UCSD-AML1 (cell line): ENCODE measurements around the gene PAOX.
"Not testable (repeated sequence)": the region's sequence is repeated elsewhere in the genome, so short reads cannot be mapped to it uniquely, and the experiment has no call there.

ENCODE experiments used
- DNase-seq: peaks from one replicate; lab custom pipeline; 2025; ENCODE audit not compliant: unreplicated experiment; lab: John Stamatoyannopoulos, UW

PAOX gene

GRCh38 chr10:133385214-133385613 lies 6.2 kb downstream of the PAOX start:
- DNase-seq: no peak

DNA sequence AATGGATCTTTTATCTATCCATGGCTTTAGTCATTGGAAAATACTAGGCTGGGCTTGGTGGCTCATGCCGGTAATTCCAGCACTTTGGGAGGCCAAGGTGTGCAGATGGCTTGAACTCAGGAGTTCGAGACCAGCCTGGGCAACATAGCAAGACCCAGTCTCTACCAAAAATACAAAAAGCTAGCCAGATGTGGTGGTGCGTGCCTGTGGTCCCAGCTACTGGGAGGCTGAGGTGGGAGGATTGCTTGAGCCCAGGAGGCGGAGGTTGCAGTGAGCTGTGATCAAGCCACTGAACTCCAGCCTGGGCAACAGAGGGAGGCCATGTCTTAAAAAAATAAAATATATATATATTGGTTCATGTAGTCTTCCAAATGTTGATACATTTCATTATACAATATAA lies 7.9 kb downstream of the PAOX start:
- DNase-seq: not testable (repeated sequence)

DNA sequence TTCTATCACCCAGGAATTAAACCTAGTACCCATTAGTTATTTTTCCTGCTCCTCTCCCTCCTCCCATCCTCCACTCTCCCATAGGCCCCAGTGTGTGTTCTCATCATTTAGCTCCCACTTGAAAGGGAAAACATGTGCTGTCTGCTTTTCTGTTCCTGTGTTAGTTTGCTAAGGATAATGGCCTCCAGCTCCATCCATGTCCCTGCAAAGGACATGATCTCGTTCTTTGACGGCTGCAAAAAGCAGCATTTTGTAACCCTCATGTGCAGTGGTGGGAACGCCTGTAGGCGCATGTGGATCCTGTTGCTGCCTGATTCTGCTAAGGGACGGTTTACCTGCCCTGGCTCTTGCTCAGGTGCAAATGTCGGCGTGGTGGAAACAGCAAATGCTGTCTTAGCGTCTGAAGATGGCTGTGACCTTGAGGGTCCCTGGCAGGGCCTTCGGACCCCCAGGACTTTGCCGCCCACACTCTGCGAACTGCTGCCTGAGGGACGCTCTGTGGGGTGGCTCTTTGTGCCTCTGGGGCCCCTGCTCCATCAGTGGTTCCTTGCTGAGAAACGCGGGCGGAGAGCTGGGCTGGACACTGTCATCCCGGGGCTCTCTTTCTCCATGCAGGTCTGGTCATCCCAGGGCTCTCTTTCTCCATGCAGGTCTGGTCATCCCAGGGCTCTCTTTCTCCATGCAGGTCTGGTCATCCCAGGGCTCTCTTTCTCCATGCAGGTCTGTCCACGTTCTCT lies 9.3 kb downstream of the PAOX start:
- DNase-seq: no peak

- no peak for DNase-seq
Observed at GRCh38 chr10:133388973-133389818, 10.1 kb downstream of the PAOX start.

DNA sequence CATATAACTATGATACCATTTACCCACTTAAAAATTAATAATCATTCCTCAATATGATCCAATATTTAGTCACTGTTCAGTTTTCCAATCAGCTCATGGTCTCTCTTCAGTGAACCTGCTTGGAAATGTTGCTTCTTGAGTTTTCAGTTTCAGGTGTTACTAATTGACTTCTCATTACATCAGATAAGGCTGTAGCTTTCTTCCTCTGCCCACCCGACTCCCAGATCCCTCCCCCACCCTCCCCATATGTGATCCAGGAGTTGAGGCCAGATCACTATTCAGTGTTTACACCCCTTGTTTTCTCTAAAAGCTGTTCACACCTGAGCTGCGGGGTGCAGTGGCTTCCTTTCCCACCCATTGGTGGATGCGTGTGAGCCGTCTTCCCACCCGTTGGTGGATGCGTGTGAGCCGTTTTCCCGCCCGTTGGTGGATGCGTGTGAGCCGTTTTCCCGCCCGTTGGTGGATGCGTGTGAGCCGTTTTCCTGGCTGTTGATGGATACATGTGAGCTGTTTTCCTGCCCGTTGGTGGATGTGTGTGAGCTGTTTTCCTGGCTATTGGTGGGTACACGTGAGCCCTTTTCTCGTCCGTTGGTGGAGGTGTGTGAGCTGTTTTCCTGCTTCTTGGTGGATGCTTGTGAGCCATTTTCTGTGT lies 11.7 kb downstream of the PAOX start:
- no peak for DNase-seq

DNA sequence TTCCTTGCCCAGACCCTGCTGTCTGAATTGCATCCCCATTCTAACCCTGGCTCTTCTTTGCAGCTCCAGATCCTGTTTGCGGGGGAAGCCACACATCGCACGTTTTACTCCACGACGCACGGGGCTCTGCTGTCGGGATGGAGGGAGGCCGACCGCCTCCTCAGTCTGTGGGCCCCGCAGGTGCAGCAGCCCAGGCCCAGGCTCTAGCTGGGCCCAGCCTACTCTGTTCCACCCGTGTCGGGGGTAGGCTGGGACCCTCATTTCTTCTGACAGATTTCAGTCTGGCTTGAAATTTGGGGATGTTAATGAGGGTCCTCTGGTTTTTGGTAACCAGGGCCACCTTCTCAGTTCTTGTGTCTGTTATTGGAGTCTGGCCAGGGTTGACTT lies 12.2 kb downstream of the PAOX start:
- no peak for DNase-seq

GRCh38 chr10:133391761-133392518 lies 12.9 kb downstream of the PAOX start:
- DNase-seq: no peak

DNA sequence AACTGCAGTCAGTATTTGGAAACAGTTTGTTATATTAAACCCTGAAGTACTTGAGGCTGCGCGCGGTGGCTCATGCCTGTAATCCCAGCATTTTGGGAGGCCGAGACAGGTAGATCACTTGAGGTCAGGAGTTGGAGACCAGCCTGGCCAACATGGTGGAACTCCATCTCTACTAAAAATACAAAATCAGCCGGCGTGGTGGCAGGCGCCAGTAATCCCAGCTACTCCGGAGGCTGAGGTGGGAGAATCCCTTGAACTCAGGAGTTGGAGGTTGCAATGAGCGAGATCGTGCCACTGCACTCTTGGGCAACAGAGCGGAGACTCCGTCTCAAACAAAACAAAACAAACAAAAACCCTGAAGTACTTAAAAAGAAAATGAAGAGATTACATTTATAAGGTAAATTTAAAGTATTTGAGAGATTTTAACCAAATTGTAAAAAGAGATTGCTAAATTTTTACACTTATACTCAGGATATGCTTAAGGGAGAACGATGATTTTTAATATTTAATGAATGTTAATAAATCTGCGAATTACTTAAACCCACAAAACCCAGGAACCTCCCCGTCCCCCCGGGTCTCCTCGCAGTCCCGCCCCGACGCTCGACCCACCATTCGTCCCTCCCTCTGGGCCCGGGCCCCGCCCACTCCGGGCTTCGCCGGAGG lies 14.5 kb downstream of the PAOX start:
- no peak for DNase-seq

GRCh38 chr10:133394064-133394663 lies 15.1 kb downstream of the PAOX start, which contains the start of gene MTG1:
TSS of gene MTG1 (plus strand) at chr10:133394157. CDS start at chr10:133394221, 64 bp downstream.
- peak; percentile 98 for DNase-seq

GRCh38 chr10:133394801-133395221 lies 15.7 kb downstream of the PAOX start:
- no peak for DNase-seq

DNA sequence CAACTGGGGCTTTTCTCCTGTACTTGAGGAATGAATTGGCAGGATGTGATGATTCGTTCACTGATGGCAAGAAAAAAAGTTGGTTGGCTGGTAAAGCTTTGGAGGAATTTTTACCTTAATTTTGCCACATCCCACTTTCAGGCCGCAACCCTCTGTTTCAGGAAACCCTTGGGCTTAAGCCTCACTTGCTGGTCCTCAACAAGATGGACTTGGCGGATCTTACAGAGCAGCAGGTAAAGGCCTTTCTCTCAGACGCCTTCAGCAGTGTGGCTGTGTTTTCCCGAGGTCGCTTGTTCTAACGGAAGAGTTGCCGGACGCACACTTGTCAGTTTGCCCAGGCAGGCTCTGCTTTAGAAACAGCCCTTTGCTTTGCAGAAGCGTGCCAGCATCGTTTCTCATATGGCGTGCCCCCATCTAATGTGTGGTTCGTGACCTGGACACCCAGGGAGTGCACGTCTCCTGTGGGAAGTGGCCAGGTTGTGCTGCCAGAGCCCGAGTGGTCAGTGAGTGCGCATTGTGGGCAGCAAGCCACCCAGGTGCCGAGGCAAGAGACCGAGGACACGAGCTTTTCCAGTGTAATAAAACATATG lies 17.1 kb downstream of the PAOX start:
- DNase-seq: no peak

DNA sequence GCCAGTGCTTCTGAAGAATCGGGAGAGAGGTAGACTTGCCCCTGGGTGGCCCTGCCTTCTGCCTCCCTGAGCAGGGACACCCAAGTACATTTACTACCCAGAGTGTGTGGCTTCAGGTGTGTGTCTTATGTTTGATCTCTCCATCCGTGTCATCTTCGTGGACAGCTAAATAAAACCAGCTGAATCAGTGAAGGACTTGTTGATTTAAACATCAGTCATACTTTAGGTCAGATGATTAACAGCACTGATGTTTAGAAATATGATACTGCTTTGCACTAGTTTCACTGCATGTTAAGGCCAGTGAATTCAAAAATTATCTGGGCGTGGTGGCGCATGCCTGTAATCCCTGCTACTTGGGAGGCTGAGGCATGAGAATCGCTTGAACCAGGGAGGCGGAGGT lies 18.9 kb downstream of the PAOX start:
- DNase-seq: no peak

DNA sequence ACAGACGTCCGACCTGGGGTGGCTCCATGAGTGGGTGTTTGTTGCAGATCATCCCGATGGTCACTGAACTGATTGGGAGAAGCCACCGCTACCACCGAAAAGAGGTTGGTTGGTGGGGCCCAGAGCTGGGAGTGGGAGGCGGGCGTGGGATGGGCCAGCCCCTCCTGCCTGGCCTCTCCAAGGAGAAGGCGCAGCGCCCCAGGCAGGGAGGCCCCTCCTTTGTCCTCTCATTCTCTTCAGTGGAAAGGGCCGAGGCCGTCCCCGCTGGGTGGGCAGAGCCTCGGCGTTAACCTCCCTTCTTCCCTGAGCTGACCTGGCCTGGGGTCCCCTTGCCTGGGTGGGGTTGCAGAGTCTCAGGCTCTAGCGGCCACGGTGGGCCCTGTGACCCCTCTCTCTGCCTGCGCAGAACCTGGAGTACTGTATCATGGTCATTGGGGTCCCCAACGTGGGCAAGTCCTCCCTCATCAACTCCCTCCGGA lies 20.1 kb downstream of the PAOX start:
- DNase-seq: no peak

DNA sequence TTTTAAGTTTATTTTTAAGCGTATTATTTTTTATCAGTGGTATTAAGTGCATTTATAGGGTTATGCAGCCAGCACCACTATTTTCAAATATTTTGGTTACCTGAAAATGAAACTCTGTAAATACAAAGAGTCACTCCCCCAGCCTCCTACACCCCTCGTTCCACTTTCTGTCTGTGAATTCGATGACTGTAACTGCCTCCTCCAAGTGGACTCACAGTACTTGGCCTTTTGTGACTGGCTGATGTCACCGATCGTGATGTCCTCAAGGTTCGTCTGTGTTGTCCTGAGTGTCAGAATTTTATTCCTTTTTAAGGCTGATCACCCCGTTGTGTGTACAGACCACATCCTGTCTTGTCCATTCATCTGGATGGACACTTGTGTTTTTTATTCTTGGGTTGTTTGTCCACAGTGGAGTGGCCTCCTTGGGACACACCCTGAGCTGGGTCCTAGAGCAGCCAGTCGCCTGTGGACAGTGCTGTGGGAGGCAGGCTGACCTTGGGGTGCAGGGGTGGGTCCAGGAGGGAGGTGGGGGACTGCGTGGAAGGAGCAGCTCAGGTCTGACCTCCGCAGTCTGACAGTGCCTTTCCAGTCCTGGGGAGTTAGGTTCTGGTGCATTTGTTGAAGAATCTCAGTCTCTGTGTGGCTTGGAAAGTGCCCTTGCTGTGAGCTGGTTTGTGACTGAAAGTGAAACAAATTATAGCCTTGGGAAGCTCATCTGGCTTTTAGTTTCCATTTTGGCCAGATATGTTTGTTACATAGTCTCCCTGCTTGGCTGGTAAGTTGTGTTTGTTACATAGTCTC lies 21.8 kb downstream of the PAOX start:
- no peak for DNase-seq

DNA sequence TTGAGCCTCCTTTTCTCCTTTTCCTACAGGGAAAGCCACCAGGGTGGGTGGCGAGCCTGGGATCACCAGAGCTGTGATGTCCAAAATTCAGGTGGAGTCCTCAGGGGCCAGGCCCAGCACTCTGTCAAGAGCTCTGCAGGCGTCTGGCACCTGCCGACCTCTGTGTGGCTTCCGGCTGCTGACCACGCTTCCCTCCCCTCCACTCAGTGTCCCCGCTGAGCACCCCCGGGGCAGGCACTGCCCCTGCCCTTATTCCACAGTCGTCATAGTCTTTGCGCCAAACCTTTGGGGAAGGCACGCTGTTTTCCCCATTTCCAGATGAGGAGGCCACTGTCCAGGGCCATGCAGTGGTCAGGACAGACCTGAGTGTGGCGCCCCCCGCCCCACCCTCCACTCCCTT lies 22.4 kb downstream of the PAOX start:
- no peak for DNase-seq

DNA sequence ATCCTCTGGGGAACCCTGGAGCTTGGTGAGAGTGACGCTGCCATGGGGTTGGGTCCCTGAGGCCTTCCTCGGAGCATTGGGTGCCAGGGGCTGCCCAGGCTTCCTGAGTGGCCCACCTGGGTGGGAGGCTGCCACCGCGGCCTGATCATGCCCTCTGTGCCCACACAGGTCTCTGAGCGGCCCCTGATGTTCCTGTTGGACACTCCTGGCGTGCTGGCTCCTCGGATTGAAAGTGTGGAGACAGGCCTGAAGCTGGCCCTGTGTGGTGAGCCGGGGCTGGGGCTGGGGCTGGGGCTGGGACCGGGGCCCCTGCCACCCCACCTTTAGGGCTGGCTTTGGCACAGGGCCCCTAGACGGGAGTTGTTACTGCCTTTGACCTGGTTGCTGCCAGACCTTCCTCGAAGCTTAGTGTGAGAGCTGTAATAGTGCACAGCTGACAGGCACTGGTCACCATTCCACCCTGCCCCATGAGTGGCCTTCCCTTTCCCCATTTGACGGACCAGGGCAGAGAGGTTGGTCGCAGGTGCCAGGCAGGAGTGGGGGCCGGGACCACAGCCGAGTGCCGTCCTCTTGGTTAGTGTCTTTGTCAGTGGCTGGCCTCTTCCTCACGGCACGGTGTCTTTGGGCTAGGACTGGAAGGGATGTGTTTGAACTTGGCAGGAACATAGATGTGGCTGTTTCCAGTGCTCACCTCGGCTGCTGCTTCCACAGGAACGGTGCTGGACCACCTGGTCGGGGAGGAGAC lies 23.1 kb downstream of the PAOX start:
- DNase-seq: no peak

GRCh38 chr10:133403359-133403758 lies 24.3 kb downstream of the PAOX start:
- no peak for DNase-seq

DNA sequence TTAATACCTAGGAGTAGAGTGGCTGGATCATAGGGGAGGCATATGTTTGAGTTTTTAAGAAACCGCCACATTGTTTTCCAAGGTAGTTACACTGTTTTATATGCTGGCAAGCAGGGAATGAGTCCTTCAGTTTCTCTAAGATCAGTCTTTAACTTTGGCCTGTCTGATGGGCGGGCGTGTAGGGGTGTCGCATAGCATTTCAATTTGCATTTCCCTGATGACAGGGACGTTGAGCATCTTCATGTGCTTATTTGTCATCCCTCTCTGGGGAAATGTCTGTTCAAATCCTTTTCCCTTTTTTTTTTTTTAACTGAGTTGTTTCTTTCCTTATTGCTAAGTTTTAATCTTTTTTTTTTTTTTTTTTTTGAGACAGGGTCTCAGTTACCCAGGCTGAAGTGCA lies 24.7 kb downstream of the PAOX start:
- no peak for DNase-seq
